IPS DF 19.7 (cell line): ENCODE measurements around the gene ZDHHC14.
"Not testable (repeated sequence)": the region's sequence is repeated elsewhere in the genome, so short reads cannot be mapped to it uniquely, and the experiment has no call there.

Source experiments
- DNase-seq: peaks from one replicate; pipeline ENCODE4 v3.0.0-alpha.2; 2013; ENCODE audit warnings: low read depth, low spot score

Gene ZDHHC14

GRCh38 chr6:157569543-157569942 lies 188.6 kb downstream of the ZDHHC14 start:
- no peak for DNase-seq

GRCh38 chr6:157570104-157570503 lies 189.1 kb downstream of the ZDHHC14 start:
- no peak for DNase-seq

GRCh38 chr6:157570752-157571151 lies 189.8 kb downstream of the ZDHHC14 start:
- DNase-seq = no peak

- DNase-seq = no peak
These were observed 190.3 kb downstream of the ZDHHC14 start for GRCh38 chr6:157571269-157571668.

- no peak for DNase-seq
These were observed 191.0 kb downstream of the ZDHHC14 start for GRCh38 chr6:157571950-157572349.

GRCh38 chr6:157574851-157575424 lies 193.9 kb downstream of the ZDHHC14 start:
- no peak for DNase-seq

GRCh38 chr6:157575436-157576145 lies 194.6 kb downstream of the ZDHHC14 start:
- no peak for DNase-seq

- not testable (repeated sequence) for DNase-seq
These were observed 196.0 kb downstream of the ZDHHC14 start for GRCh38 chr6:157576991-157577390.

- not testable (repeated sequence) for DNase-seq
These were observed 197.5 kb downstream of the ZDHHC14 start for GRCh38 chr6:157578527-157578926.

GRCh38 chr6:157579467-157580031 lies 198.6 kb downstream of the ZDHHC14 start:
- no peak for DNase-seq

GRCh38 chr6:157584036-157584435 lies 203.0 kb downstream of the ZDHHC14 start:
- DNase-seq = no peak

GRCh38 chr6:157585274-157586087 lies 204.5 kb downstream of the ZDHHC14 start:
- no peak for DNase-seq

- no peak for DNase-seq
These were observed 205.1 kb downstream of the ZDHHC14 start for GRCh38 chr6:157586088-157586414.

- no peak for DNase-seq
These were observed 205.6 kb downstream of the ZDHHC14 start for GRCh38 chr6:157586476-157587126.

- DNase-seq = no peak
These were observed 206.3 kb downstream of the ZDHHC14 start for GRCh38 chr6:157587127-157587926.

- not testable (repeated sequence) for DNase-seq
These were observed 209.7 kb downstream of the ZDHHC14 start for GRCh38 chr6:157590654-157591053.

- DNase-seq = no peak
These were observed 211.6 kb downstream of the ZDHHC14 start for GRCh38 chr6:157592541-157592940.

- no peak for DNase-seq
These were observed 212.0 kb downstream of the ZDHHC14 start for GRCh38 chr6:157592980-157593379.

GRCh38 chr6:157593596-157593995 lies 212.6 kb downstream of the ZDHHC14 start:
- no peak for DNase-seq

- no peak for DNase-seq
These were observed 213.3 kb downstream of the ZDHHC14 start for GRCh38 chr6:157594292-157594691.

GRCh38 chr6:157595768-157596167 lies 214.8 kb downstream of the ZDHHC14 start:
- DNase-seq = no peak
